ENCODE results near the gene TEDC2.

TEDC2 gene

DNA sequence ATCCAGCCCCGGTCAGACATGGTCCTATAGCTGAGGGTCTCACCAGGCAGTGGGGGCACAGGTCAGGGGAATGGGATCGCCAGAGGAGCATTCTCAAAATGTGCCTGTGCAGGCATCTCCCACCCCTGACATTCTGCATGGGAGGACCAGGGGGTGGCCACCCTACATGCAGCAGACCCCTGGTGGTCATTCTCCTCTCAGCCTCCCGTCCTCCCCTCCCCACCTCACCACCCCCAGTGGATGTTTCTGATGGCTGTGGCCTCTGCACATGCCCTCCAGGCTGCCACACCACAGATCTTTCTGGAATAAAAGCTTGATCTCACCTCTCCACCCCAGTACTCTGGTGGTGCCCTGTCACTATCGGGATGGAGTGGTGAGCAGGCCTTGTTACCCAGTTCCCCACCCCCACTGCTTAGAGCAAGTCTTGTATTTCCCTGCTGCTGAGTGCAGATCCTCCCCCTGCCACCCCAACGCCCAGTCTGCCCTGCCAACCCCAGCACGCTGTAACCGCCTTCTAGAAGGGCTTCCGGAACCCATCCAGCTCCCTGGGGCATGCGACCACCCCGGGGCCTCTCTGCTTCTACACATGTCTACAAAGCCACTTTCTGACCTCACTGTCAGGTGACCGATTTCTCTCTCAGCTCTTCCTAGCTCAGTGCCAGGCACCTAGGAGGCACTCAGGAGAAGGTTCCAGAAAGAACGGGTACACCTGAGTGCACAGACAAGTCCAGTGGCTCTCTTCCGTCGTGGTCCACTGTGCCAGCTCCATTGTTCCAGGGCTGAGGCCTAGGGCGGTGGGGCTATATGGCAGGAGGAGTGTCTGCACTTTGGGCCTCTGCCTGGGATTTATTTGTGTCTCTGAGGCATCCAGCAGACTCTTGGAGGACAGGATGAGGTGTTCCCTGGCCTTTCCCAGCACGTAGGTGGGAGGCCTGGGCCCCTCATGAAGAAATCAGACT, 24.3 kb downstream of the TEDC2 start:
- in situ Hi-C loops (cut with HindIII; ENCODE audit: low pct_ligation_motif_present, low pct_unique_long_range_greater_than_20kb, low sequenced_read_pairs): no loop called here

DNA sequence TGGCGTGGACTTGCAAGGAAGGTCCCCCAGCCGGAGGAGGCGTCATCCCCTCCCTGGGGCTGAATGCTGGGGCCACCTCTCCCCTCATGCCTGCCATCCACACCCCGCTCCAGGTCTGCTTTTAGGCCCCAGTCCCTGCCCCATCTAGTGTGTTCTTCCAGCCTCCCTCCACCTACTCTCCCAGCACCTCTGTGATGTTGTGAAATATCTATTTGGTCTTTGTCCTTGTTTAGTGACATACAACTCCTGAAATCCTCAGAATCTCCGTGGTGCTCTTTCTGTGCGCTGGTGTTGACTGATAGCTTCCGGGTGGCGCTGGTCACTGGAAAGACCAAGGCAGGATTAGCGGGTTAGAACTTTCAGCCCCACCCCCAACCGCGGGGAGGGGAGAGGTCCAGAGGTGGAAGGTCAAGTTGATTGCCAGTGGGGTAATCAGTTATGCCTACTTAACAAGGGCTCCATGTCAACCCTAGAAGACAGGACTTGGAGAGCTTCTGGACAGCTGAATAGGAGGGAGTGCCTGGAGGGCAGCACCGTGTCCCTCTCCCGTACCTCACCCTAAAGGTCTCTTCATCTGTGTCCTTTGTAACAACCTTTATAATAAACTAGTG, 25.1 kb downstream of the TEDC2 start:
- in situ Hi-C loops (cut with HindIII; ENCODE audit: low pct_ligation_motif_present, low pct_unique_long_range_greater_than_20kb, low sequenced_read_pairs): no loop called here
- DNase-seq: no peak

More for the DNA sequence above, 24.3 kb downstream of the TEDC2 start:
- no peak for DNase-seq

DNA sequence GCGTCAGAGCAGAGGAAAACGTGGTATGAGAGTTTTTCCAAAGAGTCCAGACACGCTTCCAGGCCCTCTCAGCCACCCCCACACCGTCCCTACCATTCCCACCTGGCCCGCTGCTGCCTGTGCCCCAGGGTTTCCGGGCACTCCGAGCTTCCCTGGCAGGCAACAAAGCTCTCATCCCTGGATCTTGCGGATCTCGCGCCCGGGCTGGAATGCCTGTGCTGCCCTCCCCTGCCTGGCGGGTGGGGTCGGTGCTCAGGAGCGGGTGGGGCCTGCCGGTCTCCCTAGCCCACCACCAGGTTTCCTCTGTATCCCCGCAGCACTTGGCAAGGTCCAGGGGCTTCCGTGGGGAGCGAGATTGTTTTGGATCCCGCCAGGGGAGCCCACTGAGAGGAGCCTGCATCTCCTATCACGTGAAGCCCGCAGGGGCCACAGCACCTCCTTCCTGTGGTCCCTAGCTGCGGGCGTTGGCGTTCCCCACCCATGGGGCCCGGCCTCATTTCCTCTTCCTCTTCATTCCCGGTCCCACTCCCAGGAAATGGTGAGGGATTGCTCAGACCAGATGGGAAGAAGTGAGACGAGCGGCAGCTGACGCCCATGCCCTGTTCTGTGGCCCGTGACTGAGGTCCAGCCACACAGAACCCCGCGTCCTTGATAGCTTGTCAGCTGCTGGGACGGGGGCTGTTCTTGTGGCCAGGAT, 26.1 kb downstream of the TEDC2 start:
- in situ Hi-C loops (cut with HindIII; ENCODE audit: low pct_ligation_motif_present, low pct_unique_long_range_greater_than_20kb, low sequenced_read_pairs): no loop called here
- no peak for DNase-seq

DNA sequence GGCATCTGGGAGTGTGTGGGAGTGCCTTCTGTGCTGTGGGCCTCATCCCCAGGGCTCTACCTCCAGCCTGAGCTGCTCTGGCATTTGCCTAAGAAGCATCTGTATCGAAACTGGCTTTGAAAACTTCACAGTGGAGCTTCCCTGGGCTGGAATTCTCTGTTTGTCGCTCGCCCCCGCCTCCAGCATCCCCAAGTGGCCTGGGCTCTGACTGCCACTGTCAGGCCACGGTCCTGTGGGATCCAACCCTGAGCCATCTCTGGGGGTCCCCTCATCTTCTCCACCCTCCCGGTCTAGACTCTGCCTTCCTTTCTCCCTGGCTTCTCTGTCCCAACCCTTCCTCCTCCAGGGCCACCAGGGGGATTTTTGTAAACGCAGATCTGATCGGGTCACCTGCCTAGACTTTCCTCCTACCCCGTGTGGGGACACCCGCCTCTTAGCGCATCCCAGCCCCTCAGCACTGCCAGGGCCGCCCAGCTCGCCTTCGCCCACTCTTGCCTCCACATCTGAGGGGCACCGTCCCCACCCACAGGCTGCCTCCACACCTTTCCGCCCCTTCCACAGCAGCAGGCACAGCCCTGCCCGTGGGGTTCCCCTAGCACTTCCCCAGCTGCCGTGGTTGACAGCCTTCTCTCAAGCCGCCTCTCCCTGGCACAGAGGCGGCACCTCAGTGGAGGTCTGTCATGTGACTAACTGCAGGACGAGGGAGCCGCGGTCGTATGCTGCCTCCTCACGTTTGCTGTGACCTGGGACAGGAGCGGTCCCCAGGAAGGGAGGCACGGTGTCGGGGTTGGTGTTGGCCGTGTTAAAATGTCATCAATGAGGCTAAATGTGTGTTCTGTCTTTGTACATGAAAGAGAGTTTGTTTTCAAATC, 27.0 kb downstream of the TEDC2 start:
- no peak for DNase-seq
- in situ Hi-C loops (cut with HindIII; ENCODE audit: low pct_ligation_motif_present, low pct_unique_long_range_greater_than_20kb, low sequenced_read_pairs): no loop called here

DNA sequence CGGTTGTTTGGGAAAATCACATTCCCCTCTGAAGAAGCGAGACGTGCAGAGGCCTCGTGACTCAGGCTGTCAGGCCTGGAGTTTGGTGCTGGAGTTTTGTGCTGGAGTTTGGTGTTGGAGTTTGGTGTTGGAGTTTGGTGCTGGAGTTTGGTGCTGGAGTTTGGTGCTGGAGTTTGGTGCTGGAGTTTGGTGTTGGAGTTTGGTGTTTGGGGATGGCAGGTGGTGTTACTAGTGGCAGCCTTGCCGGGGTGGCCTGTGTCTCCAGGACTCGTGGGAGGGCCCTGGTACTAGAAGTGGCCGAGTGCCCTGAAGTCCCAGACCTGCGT, 27.6 kb downstream of the TEDC2 start:
- in situ Hi-C loops (cut with HindIII; ENCODE audit: low pct_ligation_motif_present, low pct_unique_long_range_greater_than_20kb, low sequenced_read_pairs): no loop called here
- DNase-seq: no peak

DNA sequence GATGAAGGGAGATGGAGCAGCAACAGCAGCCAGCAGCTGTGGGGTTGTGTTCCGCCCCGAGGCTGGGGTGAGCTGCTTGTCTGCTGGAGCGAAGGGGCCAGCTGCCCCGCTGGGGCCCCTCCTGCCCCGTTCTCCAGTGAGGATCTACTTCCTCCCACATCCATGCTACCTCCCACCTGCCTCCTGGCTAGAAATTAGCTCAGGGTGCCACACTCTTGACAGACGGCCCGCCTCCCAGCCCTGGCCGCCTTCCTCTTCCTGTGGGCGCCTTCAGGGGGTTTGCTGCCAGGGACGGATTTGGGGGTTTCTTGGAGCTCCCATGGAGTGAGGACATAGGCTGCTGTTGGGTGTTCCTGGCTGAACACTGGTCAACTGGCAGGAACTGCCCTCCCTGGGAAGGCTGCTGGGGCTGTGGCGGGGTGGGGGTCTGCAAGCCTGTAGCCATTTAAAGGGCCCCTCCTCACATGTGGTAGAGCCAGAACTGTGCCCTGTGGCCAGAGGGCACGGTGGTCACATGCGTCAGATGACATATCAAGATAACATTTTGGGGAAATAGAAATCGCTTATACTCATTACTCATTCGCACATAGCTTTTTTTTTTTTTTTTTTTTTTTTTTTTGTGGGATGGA, 28.1 kb downstream of the TEDC2 start:
- in situ Hi-C loops (cut with HindIII; ENCODE audit: low pct_ligation_motif_present, low pct_unique_long_range_greater_than_20kb, low sequenced_read_pairs): no loop called here
- no peak for DNase-seq

DNA sequence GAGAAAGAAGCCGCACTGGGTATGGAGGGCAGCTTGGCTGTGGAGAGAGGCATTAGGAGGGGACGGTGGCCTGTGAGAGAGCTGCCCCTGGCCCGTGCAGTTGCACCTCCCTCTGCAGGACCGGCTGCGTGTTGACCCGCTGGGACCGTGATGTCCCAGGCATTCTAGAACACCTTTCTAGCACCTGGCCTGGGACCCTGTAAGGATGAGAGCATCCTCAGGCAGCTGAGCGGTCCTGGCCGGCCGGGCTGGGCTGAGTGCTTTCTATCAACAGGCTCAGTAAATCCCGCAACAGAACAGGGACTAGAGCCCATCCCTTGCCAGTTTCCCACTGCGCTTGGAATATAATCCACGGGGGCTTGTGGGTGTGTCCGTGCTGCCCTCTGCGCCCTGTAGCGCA, 29.7 kb downstream of the TEDC2 start:
- no peak for DNase-seq
- in situ Hi-C loops (cut with HindIII; ENCODE audit: low pct_ligation_motif_present, low pct_unique_long_range_greater_than_20kb, low sequenced_read_pairs): no loop called here

DNA sequence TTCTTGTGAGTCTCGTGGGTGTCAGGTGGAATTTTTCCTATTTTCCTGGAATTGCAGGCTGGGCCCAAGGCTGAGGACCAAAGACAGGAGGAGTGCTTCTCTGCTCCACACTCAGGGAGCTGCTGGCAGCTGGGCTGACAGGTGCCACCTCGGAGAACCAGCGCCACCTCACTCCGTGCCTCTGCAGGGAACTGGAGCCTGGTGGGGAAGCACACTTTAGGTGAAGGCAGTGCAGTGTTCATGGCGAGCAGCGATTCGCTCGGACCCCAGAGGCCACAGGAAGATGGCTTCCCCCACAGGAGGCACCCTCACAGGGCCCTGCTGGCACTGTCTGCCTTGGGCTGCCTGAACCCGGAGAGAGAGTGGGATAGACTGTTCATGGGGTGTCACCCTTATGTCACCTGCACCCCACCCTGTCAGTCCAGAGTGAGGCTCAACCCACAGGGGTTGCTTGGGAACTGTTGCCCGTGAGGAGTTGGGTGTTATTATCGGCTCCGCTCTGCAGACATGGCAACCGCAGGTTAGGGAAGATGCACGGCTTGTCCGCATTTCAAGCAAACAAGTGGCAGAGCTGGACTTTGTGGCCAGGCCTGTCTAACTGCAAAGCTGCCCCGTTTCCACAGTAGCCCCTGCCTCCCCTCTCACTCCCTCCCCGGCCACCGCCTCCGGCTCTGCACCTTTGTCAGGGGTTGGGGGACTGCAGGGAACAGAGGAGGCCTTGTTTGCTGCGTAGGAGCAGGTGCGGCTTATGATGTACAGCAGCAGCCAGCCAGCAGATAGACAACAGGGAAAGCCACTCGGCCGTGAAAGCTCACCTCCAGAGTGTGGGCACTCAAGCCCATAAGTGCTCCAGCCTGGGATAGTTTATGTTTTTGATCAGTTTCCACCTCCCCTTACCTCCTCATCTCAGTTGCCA, 30.5 kb downstream of the TEDC2 start:
- no peak for DNase-seq
- in situ Hi-C loops (cut with HindIII; ENCODE audit: low pct_ligation_motif_present, low pct_unique_long_range_greater_than_20kb, low sequenced_read_pairs): no loop called here

DNA sequence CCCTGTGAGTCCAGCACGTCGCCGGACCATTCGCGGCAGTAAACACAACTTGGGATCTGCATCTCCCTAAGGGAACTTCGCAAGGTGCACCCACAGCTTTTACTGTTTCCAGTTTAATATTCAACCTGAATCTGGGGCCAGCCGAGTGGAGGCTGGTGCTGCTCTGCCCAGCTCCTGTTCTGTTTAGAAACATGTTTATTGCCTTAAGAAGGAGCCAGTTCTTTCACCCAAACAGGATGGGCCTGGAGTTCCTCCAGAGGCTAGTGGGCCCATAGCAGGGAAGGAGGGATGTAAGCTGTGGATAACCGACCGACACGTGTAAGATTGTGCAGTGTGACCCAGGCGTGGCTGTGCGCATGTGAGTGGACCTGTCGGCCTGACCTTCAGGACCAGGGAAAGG, 32.4 kb downstream of the TEDC2 start:
- no peak for DNase-seq
- in situ Hi-C loops (cut with HindIII; ENCODE audit: low pct_ligation_motif_present, low pct_unique_long_range_greater_than_20kb, low sequenced_read_pairs): no loop called here

DNA sequence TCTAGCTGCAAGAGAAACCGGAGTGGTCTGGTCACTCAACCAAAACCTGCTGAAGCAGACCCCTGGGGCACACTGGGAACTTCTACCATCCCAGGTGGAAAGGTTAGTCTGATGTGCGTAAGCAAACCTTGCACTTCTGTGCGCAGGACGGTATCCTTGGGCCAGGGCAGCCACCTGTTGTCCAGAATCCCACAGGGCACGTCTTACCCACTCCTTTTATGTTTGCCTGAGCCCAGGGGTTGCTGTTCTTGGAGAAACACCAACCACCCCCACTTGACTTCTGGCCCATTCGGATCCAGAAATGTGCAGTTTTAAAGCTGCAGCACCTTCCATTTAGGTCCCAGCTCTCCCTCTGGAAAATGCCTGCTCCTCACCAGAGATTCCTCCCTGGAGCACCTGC, 33.7 kb downstream of the TEDC2 start:
- no peak for DNase-seq
- in situ Hi-C loops (cut with HindIII; ENCODE audit: low pct_ligation_motif_present, low pct_unique_long_range_greater_than_20kb, low sequenced_read_pairs): no loop called here

DNA sequence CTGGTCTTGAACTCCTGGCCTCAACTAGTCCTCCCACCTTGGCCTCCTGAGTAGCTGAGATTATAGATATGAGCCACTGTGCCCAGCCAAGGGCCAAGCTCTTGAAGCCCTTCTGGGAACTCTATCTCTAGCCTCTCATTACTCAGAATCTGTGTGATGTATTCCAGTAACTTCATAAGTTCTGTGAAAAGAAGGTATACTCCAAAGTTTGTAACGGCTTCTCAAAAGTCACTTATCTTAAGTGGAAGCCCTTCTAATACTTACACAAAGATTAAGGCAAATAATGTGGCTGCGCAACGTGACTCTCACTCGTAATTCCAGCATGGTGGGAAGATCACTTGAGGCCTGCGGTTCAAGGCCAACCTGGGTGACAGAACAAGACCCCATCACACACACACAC, 34.7 kb downstream of the TEDC2 start:
- DNase-seq: no peak
- in situ Hi-C loops (cut with HindIII; ENCODE audit: low pct_ligation_motif_present, low pct_unique_long_range_greater_than_20kb, low sequenced_read_pairs): no loop called here

DNA sequence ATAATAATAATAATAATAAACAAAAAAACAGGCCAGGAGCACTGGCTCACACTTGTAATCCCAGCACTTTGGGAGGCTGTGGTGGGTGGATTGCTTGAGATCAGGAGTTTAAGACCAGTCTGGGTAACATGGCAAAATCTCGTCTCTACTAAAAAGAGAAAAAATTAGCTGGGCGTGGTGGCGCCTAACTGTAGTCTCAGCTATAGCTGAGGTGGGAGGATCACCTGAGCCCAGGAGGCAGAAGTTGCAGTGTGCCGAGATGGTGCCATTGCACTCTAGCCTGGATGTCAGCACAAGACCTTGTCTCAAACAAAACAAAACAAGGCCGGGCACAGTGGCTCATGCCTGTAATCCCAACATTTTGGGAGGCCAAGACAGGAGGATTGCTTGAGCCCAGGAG, 35.1 kb downstream of the TEDC2 start:
- in situ Hi-C loops (cut with HindIII; ENCODE audit: low pct_ligation_motif_present, low pct_unique_long_range_greater_than_20kb, low sequenced_read_pairs): no loop called here
- no peak for DNase-seq

DNA sequence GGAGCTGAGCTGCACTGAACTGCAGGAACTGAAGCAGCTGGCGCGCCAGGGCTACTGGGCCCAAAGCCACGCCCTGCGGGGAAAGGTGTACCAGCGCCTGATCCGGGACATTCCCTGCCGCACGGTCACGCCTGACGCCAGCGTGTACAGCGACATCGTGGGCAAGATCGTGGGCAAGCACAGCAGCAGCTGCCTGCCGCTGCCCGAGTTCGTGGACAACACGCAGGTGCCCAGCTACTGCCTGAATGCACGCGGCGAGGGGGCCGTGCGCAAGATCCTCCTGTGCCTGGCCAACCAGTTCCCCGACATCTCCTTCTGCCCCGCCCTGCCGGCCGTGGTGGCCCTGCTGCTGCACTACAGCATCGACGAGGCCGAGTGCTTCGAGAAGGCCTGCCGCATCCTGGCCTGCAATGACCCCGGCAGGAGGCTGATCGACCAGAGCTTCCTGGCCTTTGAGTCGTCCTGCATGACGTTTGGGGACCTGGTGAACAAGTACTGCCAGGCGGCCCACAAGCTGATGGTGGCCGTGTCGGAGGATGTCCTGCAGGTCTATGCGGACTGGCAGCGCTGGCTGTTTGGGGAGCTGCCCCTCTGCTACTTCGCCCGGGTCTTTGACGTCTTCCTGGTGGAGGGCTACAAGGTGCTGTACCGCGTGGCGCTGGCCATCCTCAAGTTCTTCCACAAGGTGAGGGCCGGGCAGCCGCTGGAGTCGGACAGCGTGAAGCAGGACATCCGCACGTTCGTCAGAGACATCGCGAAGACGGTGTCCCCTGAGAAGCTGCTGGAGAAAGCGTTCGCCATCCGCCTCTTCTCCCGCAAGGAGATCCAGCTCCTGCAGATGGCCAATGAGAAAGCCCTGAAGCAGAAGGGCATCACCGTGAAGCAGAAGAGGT, 36.6 kb downstream of the TEDC2 start:
- in situ Hi-C loops (cut with HindIII; ENCODE audit: low pct_ligation_motif_present, low pct_unique_long_range_greater_than_20kb, low sequenced_read_pairs): no loop called here
- no peak for DNase-seq

DNA sequence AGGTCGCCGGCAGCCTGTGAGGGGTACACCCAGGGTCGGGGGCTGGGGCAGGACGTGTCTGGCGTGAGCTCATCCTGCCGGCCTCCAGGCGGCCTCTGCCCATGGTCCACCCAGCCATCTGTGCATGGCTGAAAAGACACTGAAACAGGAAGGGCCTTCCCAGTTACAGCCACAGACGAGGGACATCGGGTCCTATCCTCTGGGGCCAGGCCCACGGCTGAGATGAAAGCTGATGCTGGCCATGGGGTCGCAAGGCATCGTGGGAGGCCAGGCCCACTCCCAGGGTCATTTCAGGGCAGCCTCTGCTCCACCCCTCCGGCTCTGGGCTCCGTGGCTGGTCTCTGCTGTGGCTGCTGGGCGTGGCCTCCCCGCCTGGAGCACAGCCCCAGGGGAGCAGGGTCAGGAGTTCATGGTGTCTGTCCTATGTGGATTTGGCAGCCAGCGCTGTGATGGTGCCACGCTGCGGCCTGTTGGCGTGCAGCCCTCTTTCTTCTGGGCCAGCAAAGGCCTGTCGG, 37.3 kb downstream of the TEDC2 start:
- DNase-seq: no peak
- in situ Hi-C loops (cut with HindIII; ENCODE audit: low pct_ligation_motif_present, low pct_unique_long_range_greater_than_20kb, low sequenced_read_pairs): no loop called here

DNA sequence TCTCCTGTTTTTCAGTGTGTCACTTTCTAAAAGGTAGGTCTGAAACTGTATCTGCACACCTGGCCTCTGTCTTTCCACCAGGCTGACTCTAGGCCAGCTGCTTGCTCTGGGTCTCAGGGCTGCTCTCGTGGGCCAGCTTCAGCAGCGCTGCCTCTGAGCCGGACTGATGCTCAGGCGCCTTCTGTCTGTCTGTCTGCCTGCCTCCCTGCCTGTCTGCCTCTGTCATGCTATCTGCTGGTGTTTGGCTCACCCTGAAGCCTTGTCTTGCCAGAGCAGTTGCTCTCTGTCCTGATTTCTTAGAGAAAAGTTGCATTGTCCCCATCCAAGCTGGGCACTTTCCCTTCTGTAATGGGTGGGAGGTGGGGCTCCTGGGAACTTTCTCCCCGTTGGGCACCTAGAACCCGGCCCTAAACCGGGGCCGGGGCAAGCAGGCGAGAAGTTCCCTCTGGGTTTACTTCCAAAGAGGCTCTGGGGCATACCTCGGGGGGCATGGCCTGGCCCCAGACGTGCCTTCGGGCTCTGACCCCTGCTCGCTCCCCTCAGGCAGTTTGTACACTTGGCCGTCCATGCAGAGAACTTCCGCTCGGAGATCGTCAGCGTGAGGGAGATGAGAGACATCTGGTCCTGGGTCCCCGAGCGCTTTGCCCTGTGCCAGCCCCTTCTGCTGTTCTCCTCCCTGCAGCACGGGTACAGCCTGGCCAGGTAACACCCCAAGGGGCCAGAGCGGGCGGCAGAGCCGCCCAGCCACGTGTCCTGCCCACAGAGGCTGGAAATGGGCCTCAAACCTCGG, 38.0 kb downstream of the TEDC2 start:
- DNase-seq: no peak
- in situ Hi-C loops (cut with HindIII; ENCODE audit: low pct_ligation_motif_present, low pct_unique_long_range_greater_than_20kb, low sequenced_read_pairs): no loop called here

Data from ACHN (cell line).